Suprapubic skin (tissue), 3 donors: ENCODE measurements around the gene CENPA.

ENCODE experiments used
- POLR2AphosphoS5 ChIP-seq, 3 donors: sonication (generic); formaldehyde crosslinking; IDR thresholded peaks; one replicate each; pipeline ENCODE4 v1.6.1; 2017; ENCODE audit warnings: antibody characterized with exemption in 3 of 3
- TF ChIP-seq, protein P1 (sequence below), 2 donors: fragments of 200-600 bp in 1 of 2; fragments of 450-650 bp in 1 of 2; sonication (generic) in 1 of 2; IDR thresholded peaks; one replicate each; pipeline ENCODE4 v1.5.1; 2016 to 2019; ENCODE audit warnings: antibody characterized with exemption in 2 of 2, mild to moderate bottlenecking in 1 of 2, moderate library complexity in 1 of 2

GRCh38 chr2:26742048-26742770, 43.6 kb upstream of the CENPA start:
- TF ChIP-seq, protein P1, sequence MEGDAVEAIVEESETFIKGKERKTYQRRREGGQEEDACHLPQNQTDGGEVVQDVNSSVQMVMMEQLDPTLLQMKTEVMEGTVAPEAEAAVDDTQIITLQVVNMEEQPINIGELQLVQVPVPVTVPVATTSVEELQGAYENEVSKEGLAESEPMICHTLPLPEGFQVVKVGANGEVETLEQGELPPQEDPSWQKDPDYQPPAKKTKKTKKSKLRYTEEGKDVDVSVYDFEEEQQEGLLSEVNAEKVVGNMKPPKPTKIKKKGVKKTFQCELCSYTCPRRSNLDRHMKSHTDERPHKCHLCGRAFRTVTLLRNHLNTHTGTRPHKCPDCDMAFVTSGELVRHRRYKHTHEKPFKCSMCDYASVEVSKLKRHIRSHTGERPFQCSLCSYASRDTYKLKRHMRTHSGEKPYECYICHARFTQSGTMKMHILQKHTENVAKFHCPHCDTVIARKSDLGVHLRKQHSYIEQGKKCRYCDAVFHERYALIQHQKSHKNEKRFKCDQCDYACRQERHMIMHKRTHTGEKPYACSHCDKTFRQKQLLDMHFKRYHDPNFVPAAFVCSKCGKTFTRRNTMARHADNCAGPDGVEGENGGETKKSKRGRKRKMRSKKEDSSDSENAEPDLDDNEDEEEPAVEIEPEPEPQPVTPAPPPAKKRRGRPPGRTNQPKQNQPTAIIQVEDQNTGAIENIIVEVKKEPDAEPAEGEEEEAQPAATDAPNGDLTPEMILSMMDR (IDR thresholded peaks at IDR 0.05), result no peak
- no peak for TF ChIP-seq POLR2AphosphoS5 (IDR thresholded peaks at IDR 0.05)
